Measurements from ENCODE around the gene SH3GL2.

- TF ChIP-seq POLR2AphosphoS5 (IDR thresholded peaks at IDR 0.05), result no peak
- TF ChIP-seq CTCF (IDR thresholded peaks at IDR 0.05), result no peak
- TF ChIP-seq POLR2A (IDR thresholded peaks at IDR 0.05), result no peak
Measured at GRCh38 chr9:17635115-17635890, 56.4 kb downstream of the SH3GL2 start.

Measured in transverse colon (tissue), 4 donors.